Panc1 (cell line): ENCODE measurements around the gene ELOVL2. TPM values are rescaled to one million over a fixed set of nuclear protein-coding genes. Genes with fewer than 3 reads are reported as not detected.

Source experiments
- ATAC-seq: fragments of 200-7000 bp; cut with Tn5 transposase; 2 replicates; pipeline ENCODE4 v1.9.1; 2020; ENCODE audit warnings: mild to moderate bottlenecking, moderate library complexity
- BruUV-seq: library from RNA; stranded (reverse); fragments of 400-500 nt; replicated peaks from 2 replicates; lab custom pipeline; 2021; lab: Mats Ljungman, UMichigan
- CTCF ChIA-PET: fragments of 300-600 bp; sonication (Branson Sonifier 250); formaldehyde crosslinking; loops from one replicate; lab custom pipeline; 2022; ENCODE audit warnings: antibody characterized with exemption; lab: Charles Lee
- POLR2A ChIA-PET: fragments of 300-600 bp; sonication (Branson Sonifier 250); formaldehyde crosslinking; loops from one replicate; lab custom pipeline; 2022; ENCODE audit warnings: antibody characterized with exemption; lab: Charles Lee
- DNase-seq: peaks from one replicate; pipeline ENCODE4 v3.0.0-alpha.2; 2010; ENCODE audit warnings: low read depth, low spot score
- H3K27ac ChIP-seq: 2 replicates; pipeline ENCODE4 v1.5.1; 2011; ENCODE audit warnings: mild to moderate bottlenecking, low read length, inconsistent platforms
- H3K27me3 ChIP-seq: fragments of 200-500 bp; sonication (Bioruptor generic); 2 replicates; pipeline ENCODE4 v1.6.0; 2014; ENCODE audit warnings: low read length, inconsistent platforms; ENCODE audit not compliant: control insufficient read depth, insufficient read depth
- H3K36me3 ChIP-seq: fragments of 200-500 bp; sonication (Bioruptor generic); 2 replicates; pipeline ENCODE4 v1.5.1; 2014; ENCODE audit warnings: inconsistent platforms, mild to moderate bottlenecking, low read length, moderate library complexity; ENCODE audit not compliant: control insufficient read depth, insufficient read depth
- H3K4me1 ChIP-seq: 2 replicates; pipeline ENCODE4 v1.5.1; 2011; ENCODE audit warnings: inconsistent platforms, mild to moderate bottlenecking, low read length, moderate library complexity; ENCODE audit not compliant: control insufficient read depth, insufficient read depth
- H3K4me3 ChIP-seq, 2 experiments: 2 replicates each; pipeline ENCODE4 v1.5.1; 2011 to 2012; ENCODE audit warnings: low read depth in 2 of 2, low read length in 2 of 2, mild to moderate bottlenecking in 2 of 2, inconsistent platforms in 1 of 2, moderate library complexity in 1 of 2
- H3K9me3 ChIP-seq: fragments of 200-500 bp; sonication (Bioruptor generic); 2 replicates; pipeline ENCODE4 v1.5.1; 2014; ENCODE audit warnings: low read depth, mild to moderate bottlenecking, inconsistent platforms, low read length, moderate library complexity; ENCODE audit not compliant: control insufficient read depth, insufficient read depth
- CTCF ChIP-seq: fragments of 450-650 bp; IDR thresholded peaks from 2 replicates; pipeline ENCODE4 v1.5.1; 2017; ENCODE audit warnings: mild to moderate bottlenecking
- POLR2AphosphoS5 ChIP-seq: IDR thresholded peaks from 2 replicates; pipeline ENCODE4 v1.6.1; 2012; ENCODE audit warnings: mild to moderate bottlenecking, low read depth, low read length, moderate library complexity
- REST ChIP-seq, 2 experiments: IDR thresholded peaks; 2 replicates each; pipeline ENCODE4 v1.6.1; 2011 to 2012; ENCODE audit warnings: low read depth in 2 of 2, control low read depth in 1 of 2, low read length in 1 of 2, mild to moderate bottlenecking in 1 of 2, moderate library complexity in 1 of 2; ENCODE audit not compliant: insufficient read depth in 1 of 2
- SIN3A ChIP-seq: IDR thresholded peaks from 2 replicates; pipeline ENCODE4 v1.6.1; 2012; ENCODE audit warnings: low read depth, mild to moderate bottlenecking, low read length, moderate library complexity, borderline replicate concordance; ENCODE audit not compliant: insufficient read depth
- TCF7L2 ChIP-seq: IDR thresholded peaks from 2 replicates; pipeline ENCODE4 v1.6.1; 2011; ENCODE audit warnings: mild to moderate bottlenecking, low read depth, low read length, inconsistent platforms
- in situ Hi-C: cut with HindIII; loops from 2 replicates; pipeline ENCODE4 v1.10.0; 2016; ENCODE audit warnings: low sequenced_read_pairs, low pct_unique_long_range_greater_than_20kb
- intact Hi-C: fragments of 100-400 bp; cut with micrococcal nuclease; formaldehyde crosslinking; loops from one replicate; pipeline ENCODE4 v1.10.0; 2022; ENCODE audit not compliant: unreplicated experiment
- total RNA-seq: library from RNA; stranded (reverse); gene quantifications from one replicate; pipeline ENCODE4 v1.2.1, GENCODE V29; 2021; ENCODE audit not compliant: unreplicated experiment

ELOVL2 gene
- total RNA-seq, 1 experiment from 2014 or later: 27.8 TPM

GRCh38 chr6:10972196-10972595 is 71.9 kb downstream of the ELOVL2 start:
- no peak for TF ChIP-seq SIN3A
- TF ChIP-seq CTCF: no peak
- TF ChIP-seq TCF7L2: no peak
- no peak for TF ChIP-seq REST (IDR thresholded peaks at IDR 0.05; ENCODE audit: insufficient read depth in 1 of 2, low read depth in 2 of 2, low read length in 1 of 2)
- TF ChIP-seq POLR2AphosphoS5: no peak
- no peaks in the 10 kb centered on the region for H3K4me1 ChIP-seq
- no peaks in the 10 kb centered on the region for H3K36me3 ChIP-seq
- in situ Hi-C loops (no loop called here), intact Hi-C loops (no loop called here)
- no peaks in the 10 kb centered on the region; the same call in 1 of the 2 replicates for H3K9me3 ChIP-seq
- CTCF ChIA-PET: no interaction called here
- no TSS peak for BruUV-seq
- no peak for DNase-seq
- H3K27me3 ChIP-seq: no peaks in the 10 kb centered on the region
- no peak for ATAC-seq
- no peak overlapping the region for H3K4me3 ChIP-seq
- POLR2A ChIA-PET: interaction anchor here (0.6 kb wide), 1 partner anchor 71 kb away, joined by 4 read pairs; no protein-coding TSS in a partner anchor
- H3K27ac ChIP-seq: no peak overlapping the region

GRCh38 chr6:10970731-10971130 is 73.4 kb downstream of the ELOVL2 start:
- H3K36me3 ChIP-seq: no peaks in the 10 kb centered on the region
- BruUV-seq: no TSS peak
- H3K27ac ChIP-seq: no peak overlapping the region
- H3K4me3 ChIP-seq: no peak overlapping the region
- no peak for TF ChIP-seq REST (IDR thresholded peaks at IDR 0.05; ENCODE audit: insufficient read depth in 1 of 2, low read depth in 2 of 2, low read length in 1 of 2)
- TF ChIP-seq CTCF: no peak
- no peak for TF ChIP-seq TCF7L2
- TF ChIP-seq POLR2AphosphoS5: no peak
- no peak for TF ChIP-seq SIN3A
- ChIA-PET POLR2A (no interaction called here), CTCF (no interaction called here)
- H3K4me1 ChIP-seq: no peaks in the 10 kb centered on the region
- no peaks in the 10 kb centered on the region; the same call in 1 of the 2 replicates for H3K9me3 ChIP-seq
- ATAC-seq (no peak), DNase-seq (no peak)
- intact Hi-C loops: no loop called here
- in situ Hi-C loops: no loop called here
- no peaks in the 10 kb centered on the region for H3K27me3 ChIP-seq
